Measurements from ENCODE around the gene QSER1.
"Not testable (repeated sequence)": the region's sequence is repeated elsewhere in the genome, so short reads cannot be mapped to it uniquely, and the experiment has no call there.

Gene QSER1

DNA sequence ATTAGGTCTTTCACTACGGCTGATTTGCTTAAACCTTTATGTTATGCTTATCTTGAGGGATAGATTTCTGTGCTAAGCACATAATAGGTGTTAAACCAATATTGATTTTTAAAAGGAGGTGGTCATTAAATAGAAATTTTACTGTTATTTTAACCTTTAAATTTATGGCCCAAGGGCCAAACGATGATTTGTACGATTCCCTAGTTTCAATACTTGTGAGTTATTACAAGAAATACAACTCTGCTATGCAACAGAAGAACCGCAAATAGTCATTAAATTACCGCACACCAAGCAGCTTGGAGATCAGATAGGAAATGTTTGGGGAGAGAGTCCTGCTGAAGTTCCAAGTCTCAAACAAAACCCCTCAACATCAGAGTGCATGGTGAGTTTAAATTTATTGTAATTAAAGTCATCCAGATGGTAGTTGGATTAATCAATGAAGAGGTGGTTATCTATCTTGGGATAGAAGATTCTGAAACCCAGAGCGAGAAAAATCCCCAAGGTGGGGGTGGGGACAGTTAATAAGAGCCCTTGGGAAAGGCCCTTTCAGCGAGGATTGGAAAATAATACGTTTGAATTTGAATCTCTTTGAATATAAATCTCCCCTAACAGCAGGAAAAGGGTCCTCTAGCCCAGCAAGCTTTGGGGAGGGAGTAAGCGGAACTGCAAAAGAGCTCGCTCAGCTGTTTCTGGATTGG lies 805 bp upstream of the QSER1 start:
- no peak for DNase-seq

DNA sequence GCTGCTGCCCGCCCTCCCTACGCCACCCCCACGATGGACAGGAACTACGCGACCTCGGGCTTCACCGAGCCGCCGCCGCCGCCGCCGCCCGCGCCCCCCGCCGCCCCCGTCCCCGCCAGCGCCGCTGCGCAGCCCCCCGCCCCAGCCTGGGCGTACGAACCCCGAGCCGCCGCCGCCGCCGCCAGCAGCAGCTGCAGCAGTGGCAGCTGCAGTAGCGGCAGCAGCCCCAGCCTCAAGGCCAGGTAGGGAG lies 407 bp downstream of the QSER1 start:
- no peak for DNase-seq

DNA sequence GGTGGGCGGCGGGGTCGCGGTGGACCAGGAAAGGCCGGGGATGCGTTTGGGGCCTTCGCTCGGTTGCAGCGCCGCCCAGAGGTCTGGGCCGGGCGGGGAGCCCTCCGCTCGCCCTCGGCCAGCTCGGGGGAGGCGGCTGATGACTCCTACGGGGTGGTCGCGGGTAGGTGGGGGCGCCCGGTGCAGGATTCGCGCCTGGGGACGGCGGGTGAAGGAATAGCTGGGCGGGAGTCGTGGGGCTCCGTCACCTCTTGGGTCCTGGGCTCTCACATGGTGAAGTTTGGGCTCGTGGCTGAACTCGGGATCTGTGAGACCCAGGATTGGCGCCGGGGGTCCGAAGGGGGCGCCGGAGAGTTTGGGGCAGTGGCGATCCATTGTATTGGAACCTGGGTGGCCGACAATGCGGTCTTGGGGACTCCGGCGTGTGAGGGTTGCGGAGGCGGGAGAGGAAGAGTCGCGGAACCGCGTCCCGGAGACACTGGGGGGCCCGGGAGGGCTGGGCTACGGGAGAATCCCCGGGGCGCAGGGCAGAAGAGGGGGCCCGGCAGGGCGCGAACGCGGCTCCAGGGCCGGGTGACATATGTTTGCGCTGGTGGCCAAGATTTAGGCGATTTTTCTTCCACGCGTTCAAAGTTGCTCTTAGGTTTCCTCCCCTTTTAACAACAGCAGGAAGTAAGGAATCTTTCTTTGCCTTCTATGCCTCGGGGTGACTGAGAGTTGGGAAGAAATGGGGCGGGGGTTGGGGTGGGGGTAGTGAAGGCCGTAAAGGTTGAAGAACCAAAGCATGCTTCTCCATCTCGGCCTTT lies 935 bp downstream of the QSER1 start:
- no peak for DNase-seq

DNA sequence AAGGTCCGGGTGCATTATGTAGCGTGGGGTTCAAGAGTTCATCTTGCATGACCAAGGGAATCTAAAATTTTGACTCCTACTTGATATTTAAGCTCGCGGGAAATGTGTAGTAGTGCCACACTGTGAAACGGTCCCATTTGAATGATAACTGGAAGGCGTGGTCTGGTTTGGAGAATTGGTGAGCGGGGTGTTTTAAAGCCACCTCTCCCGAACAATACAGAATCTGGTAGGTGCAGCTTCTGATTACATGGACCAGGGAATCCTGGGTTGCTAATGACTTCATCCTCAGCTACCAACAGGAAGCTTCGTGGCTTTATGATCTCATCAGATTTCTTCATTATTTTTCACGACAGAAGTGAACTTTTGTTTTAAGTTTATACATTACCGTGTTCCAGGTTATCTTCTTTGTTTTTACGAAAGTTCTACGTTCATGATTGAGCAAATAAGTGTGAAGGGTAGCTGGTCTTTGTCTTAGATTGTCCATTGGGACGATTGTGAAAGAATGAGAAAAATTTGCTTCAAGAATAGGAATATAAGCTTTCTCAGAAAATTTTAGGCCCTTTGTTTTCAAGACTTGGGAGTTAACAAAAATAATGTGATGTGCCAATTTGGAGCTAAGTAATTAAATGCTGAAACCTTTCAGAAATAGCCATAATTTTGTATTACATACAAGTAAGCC lies 1.7 kb downstream of the QSER1 start:
- no peak for DNase-seq

DNA sequence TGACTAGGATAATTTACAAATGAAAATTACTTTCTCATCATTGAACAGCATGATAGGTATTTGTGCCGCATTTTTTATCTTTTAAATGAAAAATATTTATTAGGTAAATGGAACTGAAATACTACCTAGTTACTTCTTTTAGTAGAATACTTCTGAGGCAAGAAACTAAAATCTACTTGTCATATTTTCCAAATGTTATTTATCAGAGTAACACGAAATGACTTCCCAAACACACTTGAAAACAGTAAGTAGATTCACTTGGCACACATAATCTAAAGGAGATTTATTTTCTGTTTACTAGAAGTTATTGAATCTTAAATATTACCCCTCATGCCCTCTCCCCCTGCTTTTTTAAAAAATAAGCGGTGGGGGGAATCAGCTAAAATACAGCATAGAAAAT lies 2.3 kb downstream of the QSER1 start:
- no peak for DNase-seq

DNA sequence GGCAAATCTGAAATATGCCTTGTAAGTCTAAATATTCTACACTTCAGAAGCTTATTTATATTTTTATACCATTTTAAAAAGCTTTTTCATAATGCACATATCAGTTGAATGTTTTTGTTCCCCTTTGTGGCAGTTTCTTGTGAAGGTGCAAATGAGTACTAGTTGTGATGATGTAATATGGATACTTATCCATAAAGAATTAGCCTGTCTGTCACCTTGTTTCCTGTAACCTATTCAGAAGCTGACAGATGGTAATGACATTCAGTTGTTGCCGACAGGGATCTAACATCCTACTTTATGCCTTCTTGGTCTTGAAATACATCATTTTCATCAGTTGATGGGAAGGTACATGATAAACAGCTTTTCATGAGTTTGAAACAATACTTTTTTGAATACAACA lies 2.9 kb downstream of the QSER1 start:
- no peak for DNase-seq

DNA sequence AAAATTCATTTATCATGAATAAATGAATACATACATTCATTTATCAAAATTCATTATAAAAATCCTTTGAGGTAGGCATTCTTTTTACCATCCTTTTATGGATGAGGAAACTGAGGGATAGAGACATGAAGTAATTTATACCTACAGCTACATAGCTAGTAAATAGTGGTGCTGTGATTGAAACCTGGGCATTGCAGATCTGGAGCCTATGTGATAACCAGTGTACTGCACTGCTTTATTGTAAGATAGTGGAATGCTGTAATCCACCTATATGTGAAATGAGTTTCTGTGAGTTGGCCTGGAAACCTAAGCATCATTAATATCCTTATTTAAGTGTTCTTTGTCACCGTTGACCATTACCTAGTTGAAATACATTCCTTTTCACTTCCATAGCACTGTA lies 4.5 kb downstream of the QSER1 start:
- no peak for DNase-seq

DNA sequence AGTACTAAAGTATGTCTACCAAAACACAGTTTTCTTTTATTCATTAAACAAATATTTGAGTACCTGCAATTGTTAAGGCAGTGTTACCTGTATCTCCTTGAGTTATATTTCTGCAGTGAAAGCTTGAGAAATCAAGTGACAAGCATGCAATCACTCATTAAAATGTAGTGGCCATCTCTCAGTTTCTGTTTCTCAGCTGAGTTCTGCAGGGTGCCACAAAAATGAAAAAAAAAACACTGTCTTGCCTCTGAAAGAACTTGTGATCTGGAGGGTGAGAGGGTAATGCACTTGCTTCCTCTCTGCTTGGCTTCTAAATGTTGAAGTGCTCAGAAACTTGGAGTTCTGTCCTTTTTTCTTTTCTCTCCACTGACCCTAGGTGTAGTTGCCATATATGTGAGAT lies 6.8 kb downstream of the QSER1 start:
- DNase-seq = no peak

DNA sequence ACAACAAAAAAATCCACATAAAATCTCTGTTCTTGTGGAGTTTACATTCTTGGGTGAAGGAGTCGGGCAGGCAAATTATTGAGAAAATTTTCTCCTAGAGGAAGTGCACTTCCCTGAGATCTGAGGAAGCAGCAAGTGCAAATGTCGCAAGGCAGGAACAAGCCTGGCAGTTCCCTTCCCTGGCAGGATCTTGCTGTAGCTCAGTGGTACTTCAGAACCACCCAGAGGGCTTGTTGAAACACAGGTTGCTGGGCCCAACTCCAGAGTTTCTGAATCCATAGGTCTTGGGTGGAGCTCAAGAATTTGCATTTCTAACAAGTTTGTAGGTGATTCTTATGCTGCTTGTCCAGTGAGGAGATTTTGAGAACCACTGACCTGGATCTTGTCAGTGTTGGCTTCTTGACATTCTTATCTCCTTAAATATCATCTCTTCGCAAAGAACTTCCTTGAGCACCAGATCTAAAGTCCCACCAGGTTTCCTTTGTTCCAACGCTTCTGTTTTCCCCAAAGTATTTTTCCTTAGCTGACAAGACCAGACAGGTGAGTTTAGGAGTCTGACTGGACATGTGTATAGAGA lies 9.6 kb downstream of the QSER1 start:
- DNase-seq = no peak

DNA sequence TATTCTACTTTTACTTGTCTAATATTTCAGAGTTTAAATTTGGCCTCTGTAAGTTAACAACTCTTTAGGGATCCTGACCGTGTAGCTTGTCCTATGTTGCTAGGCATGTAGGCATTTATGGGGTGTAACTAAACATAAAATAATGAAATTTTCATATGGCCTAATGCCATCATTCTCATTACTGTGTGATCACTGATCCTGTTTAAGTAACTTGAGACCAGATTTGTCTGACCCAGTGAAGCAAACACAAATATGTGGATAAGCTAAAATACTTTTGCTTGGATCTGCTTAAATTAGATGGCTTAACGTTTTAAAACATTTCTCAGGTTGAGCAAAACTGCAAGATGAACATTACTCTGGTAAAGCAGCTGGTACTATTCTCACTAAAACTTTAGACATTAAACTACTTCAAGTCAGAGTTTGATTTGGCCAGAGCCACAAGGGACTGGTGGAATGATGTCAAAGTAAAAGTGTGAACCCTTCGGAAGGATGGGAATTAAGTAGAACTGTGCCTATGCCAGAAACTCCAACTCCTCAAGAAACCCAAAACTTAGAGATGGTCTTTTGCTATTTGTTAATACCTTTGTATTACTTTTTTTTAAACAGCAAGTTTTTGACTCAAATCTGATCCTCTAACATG lies 12.5 kb downstream of the QSER1 start:
- no peak for DNase-seq

DNA sequence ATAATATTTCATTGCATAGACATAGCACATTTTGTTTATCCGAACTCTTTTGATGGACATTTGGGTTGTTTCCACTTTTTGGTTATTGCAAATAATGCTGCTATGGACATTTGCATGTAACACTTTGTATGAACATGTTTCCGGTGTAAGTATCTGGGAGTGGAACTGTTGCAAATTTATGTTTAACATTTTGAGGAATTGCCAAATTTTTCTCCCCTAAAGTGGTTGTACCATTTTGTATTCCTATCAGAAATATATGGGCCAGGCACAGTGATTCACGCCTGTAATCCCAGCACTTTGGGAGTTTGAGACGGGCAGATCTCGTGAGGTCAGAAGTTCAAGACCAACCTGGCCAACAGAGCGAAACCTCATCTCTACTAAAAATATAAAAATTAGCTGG lies 16.0 kb downstream of the QSER1 start:
- no peak for DNase-seq

DNA sequence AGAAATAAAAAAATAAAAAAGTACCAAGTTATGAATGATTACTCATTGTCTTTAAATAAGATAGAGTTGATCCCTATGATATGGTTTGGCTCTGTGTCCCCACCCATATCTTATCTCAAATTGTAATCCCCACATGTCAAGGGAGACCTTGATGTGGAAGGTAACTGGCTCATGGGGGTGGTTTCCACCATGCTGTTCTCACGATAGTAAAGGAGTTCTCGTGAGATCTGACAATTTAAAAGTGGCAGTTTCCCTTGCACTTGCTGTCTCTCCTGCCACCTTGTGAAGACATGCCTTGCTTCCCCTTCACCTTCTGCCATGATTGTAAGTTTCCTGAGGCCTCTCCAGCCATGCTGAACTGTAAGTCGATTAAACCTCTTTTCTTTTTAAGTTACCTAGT lies 18.8 kb downstream of the QSER1 start:
- no peak for DNase-seq

DNA sequence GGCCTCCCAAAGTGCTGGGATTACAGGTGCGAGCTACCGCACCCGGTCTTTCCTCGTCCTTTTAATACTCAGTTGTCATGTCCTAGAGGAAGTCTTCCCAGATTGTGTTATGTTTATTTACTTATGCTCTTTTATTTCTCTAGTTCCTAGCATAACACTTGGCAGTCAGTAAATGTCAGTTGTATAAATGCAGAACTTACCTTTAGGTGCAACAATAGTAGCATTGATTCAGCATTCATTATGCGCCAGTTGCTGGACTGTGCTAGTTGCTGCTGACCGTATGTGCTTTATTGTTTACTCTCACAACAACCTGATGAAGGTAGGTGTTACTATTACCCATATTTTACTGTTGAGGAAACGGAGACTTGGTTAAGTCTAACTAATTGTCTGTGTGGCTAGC lies 20.8 kb downstream of the QSER1 start:
- no peak for DNase-seq

DNA sequence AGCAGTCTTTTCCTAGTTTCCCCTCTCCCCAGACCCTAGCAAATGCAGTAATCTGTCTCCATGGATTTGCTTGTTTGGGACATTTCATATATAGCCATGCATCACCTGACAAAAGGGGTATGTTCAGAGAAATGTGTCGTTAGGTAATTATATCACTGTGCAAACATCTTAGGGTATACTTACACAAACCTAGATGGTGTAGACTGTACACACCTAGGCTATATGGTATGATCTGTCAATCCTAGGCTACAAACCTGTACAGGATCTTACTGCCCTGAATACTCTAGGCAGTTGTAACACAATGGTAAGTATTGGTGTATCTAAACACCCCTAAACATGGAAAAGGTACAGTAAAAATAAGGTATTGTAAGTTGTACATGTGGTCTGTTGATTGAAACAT lies 23.8 kb downstream of the QSER1 start:
- DNase-seq = no peak

DNA sequence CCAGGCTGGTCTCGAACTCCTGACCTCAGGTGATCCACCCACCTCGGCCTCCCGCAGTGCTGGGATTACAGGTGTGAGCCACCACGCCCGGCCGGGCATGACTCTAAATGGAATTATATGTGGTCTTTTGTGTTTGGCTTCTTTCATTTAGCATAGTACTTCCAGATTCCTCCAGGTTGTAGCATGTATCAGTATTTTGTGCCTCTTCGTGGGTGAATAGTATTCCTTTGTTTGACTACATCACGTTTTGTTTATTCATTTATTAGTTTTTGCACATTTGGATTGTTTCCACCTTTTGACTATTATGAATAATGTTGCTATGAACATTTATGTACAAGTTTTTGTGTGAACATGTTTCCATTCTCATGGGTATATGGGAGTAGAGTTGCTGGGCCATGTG lies 24.4 kb downstream of the QSER1 start:
- DNase-seq = no peak

DNA sequence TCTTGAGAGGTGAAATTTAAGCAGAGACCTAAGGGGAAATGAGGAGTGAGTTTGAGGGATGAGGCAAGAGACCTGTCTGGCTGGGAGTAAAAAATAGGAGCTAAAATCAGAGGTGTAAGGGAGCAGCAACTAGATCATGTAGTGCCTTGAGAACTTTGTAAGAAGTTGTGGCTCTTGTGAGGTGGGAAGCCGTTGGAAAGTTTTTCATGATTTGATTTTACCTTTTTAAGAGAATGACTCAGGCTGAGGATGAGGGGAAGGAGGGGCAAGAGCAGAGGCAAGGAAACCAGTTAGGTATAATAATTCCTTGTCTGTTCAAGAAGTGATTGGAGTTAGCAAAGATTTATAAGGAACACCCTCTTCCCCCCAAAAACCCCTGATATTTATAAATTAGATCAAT lies 25.8 kb downstream of the QSER1 start:
- DNase-seq = no peak

DNA sequence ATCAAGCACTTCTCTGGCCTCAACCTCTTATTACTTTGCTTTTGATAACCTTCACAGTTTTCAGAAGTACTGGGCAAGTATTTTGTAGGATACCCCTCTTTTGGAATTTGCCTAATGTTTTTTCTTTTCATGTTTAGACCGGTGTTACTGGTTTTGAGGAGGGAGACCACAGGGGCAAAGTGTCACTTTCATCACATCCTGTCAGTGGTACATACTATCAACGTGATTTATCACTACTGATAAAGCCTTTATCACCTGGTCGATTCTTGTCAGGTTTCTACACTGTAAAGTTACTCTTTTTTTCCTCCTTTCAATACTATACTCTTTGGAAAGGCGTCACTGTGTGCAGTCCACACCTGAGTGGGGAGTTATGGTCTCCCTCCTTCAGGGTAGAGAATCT lies 26.7 kb downstream of the QSER1 start:
- DNase-seq = no peak

DNA sequence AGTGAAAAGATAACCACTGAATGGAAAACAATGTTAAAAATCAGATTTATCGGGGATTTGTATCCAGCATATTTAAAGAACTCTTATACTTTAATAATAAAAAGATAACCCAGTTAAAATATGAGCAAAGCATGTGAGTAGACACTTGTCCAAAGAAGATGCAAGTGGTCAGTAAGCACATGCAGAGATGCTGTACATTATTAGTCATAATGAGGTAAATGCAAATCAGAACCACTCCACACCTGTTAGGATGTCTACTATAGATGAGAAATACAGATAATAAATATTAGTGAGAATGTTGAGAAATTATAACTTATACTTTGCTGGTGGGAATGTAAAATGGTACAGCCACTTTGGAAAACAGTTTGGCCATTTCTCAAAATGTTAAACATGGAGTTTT lies 28.0 kb downstream of the QSER1 start:
- no peak for DNase-seq

DNA sequence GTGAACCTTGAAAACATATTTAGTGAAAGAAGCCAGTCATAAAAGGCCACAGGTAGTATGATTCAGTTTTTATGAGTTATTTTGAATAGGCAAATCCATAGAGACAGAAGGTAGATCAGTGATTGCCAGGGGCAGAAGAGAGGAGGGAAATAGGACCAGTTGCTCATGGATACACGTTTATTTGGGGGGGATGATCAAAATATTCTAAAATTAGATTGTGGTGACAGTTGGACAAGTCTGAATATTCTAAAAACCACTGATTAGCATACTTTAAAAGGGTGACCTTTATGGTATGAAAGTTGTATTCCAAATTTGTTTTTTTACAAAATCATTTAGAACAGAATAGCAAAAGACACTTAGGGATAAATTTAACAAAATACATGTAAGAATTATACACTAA lies 28.6 kb downstream of the QSER1 start:
- no peak for DNase-seq

DNA sequence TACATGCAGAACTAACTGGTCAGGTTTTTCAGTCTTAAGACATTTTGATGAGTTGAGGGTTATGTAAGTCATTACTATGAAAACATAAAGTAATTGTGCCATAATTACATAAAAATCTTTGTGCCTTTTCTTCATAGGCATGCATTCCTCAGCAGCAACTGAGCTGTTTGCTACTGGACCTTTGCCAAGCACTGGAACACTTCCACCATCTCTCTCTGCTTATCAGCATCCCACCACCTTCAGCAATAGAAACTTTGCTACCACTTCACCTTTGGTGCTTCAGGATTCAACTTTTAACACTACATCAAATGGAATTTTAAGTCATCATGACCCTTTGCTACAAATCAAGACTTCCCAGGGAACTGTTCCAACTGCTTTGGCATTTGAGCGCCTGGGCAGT lies 39.0 kb downstream of the QSER1 start:
- DNase-seq = no peak

DNA sequence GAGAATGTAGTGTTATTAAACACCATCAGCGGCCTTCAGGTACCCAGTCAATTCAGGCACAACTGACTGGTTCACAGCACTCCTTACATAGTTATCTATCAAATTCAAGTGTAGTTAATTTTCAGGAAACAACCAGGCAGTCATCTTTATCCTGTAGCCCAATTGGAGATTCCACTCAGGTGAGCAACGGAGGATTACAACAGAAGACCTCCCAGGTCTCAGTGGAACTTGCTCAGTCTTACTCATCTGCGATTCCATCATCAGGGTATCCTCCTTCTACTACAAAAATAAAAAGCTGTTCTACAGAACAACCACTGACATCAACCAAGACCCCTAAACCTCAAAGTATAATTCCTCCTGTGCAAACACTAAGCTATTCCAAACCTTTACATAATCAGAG lies 39.6 kb downstream of the QSER1 start:
- no peak for DNase-seq

DNA sequence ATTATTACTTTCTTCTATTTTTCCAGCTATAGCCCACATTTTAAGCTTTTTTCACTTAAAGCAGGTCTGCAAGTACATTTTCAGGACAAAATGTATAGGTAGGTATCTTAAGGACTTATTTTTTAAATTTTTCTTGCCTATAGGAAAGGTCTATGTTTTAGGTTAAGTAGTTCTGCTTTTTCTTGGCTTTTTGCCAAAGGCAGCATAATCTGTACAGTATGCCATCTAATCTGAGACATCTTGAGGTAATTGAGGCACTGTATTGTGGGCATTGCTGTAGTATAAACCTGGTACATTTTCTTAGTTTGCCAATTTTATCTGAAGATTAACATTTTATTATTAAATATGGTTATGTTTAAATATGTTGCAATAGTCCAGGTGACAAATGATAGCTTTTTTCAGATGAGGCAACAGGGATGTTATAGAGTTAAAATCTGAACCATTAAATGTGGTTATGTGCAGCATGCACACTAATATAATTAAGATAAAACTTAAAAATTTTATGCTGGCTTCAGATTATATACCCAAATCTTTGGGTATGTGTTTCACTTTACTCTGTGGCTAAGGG lies 42.9 kb downstream of the QSER1 start:
- no peak for DNase-seq

DNA sequence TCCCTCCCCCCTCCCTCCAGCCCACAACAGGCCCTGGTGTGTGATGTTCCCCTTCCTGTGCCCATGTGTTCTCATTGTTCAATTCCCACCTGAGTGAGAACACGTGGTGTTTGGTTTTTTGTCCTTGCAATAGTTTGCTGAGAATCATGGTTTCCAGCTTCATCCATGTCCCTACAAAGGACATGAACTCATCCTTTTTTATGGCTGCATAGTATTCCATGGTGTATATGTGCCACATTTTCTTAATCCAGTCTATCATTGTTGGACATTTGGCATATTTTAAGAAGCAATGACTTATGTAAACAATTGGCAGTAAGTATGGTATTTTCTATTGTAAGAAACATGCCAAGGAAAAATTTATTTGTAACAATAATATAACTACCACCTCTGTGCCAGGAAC lies 43.6 kb downstream of the QSER1 start:
- DNase-seq = not testable (repeated sequence)
